ENCODE data around the gene MAN2B1. TPM values are rescaled to one million over a fixed set of nuclear protein-coding genes. Genes with fewer than 3 reads are reported as not detected.

The MAN2B1 gene
- total RNA-seq, 1 donor from 2014 or later = 120 TPM

DNA sequence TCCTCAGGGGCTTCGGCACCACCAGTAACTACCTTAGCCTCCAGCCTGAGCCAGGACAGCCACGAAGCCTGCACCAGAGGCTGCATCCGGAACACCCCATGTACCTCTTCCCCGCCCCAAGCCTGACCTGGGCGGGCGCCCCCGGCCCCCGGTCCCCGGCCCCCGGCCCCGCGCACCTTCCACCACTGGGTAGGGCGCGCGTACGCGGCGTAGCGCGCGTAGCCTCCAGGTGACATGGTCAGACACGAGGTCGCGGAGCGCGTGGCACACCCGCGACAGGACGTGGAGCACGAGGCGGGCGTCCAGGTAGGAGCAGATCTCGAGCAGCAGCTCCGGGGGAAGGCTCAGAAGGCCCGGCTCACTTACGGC lies 29.4 kb upstream of the MAN2B1 start:
- H3K9me3 Mint-ChIP-seq (ENCODE audit: low read depth) = no peaks in the 10 kb centered on the region
- peaks cover 2% of the 10 kb centered on the region for H3K4me1 Mint-ChIP-seq (ENCODE audit: low read depth)

DNA sequence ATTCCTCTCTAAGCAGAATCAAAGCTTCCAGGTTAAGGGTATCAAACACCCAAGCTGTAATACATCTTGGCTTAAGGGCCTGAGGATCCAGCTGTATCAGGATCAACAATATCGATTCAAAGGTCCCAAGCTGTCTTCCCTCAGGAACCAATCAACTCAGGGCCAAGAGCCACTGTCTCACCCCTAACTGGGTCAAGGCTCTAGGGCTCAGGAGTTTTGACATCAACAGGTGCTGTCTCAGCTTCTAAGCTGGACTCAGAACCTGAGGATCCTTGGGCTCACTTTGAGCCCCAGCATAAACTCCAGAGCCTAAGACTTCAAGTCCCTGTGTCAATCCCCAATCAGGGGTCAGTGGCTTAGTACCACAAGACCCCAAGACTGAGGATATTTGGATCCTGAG lies 29.0 kb upstream of the MAN2B1 start:
- H3K27ac Mint-ChIP-seq = no peak overlapping the region

More for the DNA sequence above, 29.4 kb upstream of the MAN2B1 start:
- H3K4me3 Mint-ChIP-seq (ENCODE audit: low read depth) = peak overlapping the region; percentile 86
- H3K27me3 Mint-ChIP-seq = no peaks in the 10 kb centered on the region
- H3K27ac Mint-ChIP-seq = peak overlapping the region; percentile 96
- peaks cover 4% of the 10 kb centered on the region for H3K36me3 Mint-ChIP-seq (ENCODE audit: insufficient read depth)
- TF ChIP-seq, protein P1, sequence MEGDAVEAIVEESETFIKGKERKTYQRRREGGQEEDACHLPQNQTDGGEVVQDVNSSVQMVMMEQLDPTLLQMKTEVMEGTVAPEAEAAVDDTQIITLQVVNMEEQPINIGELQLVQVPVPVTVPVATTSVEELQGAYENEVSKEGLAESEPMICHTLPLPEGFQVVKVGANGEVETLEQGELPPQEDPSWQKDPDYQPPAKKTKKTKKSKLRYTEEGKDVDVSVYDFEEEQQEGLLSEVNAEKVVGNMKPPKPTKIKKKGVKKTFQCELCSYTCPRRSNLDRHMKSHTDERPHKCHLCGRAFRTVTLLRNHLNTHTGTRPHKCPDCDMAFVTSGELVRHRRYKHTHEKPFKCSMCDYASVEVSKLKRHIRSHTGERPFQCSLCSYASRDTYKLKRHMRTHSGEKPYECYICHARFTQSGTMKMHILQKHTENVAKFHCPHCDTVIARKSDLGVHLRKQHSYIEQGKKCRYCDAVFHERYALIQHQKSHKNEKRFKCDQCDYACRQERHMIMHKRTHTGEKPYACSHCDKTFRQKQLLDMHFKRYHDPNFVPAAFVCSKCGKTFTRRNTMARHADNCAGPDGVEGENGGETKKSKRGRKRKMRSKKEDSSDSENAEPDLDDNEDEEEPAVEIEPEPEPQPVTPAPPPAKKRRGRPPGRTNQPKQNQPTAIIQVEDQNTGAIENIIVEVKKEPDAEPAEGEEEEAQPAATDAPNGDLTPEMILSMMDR (IDR thresholded peaks at IDR 0.05; ENCODE audit: unreplicated experiment) = no peak
- DNase-seq (ENCODE audit: low spot score, unreplicated experiment) = no peak

DNA sequence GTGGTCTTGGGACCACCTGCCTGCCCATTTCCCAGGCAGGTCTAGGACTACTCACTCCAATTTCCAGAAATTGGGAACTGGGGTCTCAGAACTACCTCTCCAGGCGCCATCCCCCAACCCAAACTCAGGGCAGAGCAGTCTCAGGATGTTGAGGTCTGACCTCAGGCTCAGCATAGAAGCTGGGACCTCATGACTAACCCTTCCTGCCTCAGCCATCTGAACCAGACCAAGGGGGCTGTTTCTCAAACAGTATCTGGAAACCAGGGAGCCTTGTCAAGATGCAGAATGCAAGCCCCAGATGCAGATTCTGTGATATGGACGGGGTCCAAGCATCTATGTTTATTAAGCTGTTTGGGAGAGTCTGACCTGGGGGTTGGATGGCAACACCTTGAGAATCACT lies 28.6 kb upstream of the MAN2B1 start:
- H3K27me3 Mint-ChIP-seq = no peaks in the 10 kb centered on the region
- H3K4me3 Mint-ChIP-seq (ENCODE audit: low read depth) = peak overlapping the region; percentile 44

More for the DNA sequence above, 29.0 kb upstream of the MAN2B1 start:
- Mint-ChIP-seq H3K4me3 (ENCODE audit: low read depth) (peak overlapping the region; percentile 86), H3K9me3 (ENCODE audit: low read depth) (no peaks in the 10 kb centered on the region), H3K4me1 (ENCODE audit: low read depth) (peaks cover 2% of the 10 kb centered on the region), H3K36me3 (ENCODE audit: insufficient read depth) (peaks cover 4% of the 10 kb centered on the region), H3K27me3 (no peaks in the 10 kb centered on the region)
- DNase-seq (ENCODE audit: low spot score, unreplicated experiment) = no peak
- TF ChIP-seq, protein P1 (IDR thresholded peaks at IDR 0.05; ENCODE audit: unreplicated experiment) = no peak

DNA sequence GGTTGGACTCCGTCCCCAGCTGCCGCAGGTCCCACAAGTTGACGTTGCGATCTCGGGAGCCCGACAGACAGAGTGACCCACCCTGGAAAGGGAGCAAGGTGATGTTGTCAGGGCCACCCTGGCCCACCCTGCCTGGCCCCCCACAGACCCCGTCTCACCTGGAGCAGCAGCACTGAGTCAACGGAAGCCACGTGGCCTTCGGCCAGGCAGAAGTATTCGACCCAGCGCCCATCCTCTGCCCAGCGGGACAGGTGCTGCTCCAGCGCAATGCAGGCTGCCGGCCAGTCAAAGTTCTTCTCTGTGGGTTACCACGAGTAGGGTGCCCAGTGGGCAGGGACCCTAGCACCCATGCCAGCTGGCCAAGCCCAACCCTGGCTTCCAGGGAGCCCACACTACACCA lies 28.1 kb upstream of the MAN2B1 start:
- no peak for DNase-seq (ENCODE audit: low spot score, unreplicated experiment)
- no peak overlapping the region for H3K27ac Mint-ChIP-seq
- TF ChIP-seq, protein P1 (IDR thresholded peaks at IDR 0.05; ENCODE audit: unreplicated experiment) = no peak
- no peaks in the 10 kb centered on the region for H3K9me3 Mint-ChIP-seq (ENCODE audit: low read depth)
- H3K36me3 Mint-ChIP-seq (ENCODE audit: insufficient read depth) = peaks cover 4% of the 10 kb centered on the region
- peaks cover 2% of the 10 kb centered on the region for H3K4me1 Mint-ChIP-seq (ENCODE audit: low read depth)
- H3K27me3 Mint-ChIP-seq = no peaks in the 10 kb centered on the region
- H3K4me3 Mint-ChIP-seq (ENCODE audit: low read depth) = peak overlapping the region; percentile 44

More for the DNA sequence above, 28.6 kb upstream of the MAN2B1 start:
- no peak for DNase-seq (ENCODE audit: low spot score, unreplicated experiment)
- Mint-ChIP-seq H3K27ac (no peak overlapping the region), H3K36me3 (ENCODE audit: insufficient read depth) (peaks cover 4% of the 10 kb centered on the region), H3K9me3 (ENCODE audit: low read depth) (no peaks in the 10 kb centered on the region), H3K4me1 (ENCODE audit: low read depth) (peaks cover 2% of the 10 kb centered on the region)
- TF ChIP-seq, protein P1 (IDR thresholded peaks at IDR 0.05; ENCODE audit: unreplicated experiment) = no peak

DNA sequence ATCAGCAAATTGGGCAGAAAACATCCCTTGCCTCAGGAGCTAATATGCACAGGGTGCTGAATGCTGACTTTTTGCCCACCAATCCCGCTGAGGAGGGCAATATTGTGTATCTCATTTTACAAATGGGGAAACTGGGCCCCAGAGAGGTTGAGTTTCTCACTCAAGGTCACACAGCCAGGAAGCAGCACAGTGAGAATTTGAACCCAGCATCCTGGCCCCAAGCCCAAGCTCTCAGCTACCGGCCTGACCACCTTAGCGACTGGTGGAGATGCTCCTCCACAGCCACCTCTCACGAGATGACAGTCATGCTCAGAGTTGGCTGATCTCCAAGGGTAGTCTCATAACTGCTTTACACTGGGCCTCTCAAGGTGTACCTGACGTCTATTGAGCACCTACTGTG lies 26.4 kb upstream of the MAN2B1 start:
- H3K4me3 Mint-ChIP-seq (ENCODE audit: low read depth) = no peak overlapping the region
- H3K9me3 Mint-ChIP-seq (ENCODE audit: low read depth) = no peaks in the 10 kb centered on the region
- no peak for DNase-seq (ENCODE audit: low spot score, unreplicated experiment)
- H3K27me3 Mint-ChIP-seq = no peaks in the 10 kb centered on the region
- H3K27ac Mint-ChIP-seq = no peak overlapping the region
- TF ChIP-seq, protein P1 (IDR thresholded peaks at IDR 0.05; ENCODE audit: unreplicated experiment) = no peak
- no peaks in the 10 kb centered on the region for H3K36me3 Mint-ChIP-seq (ENCODE audit: insufficient read depth)
- peaks cover 2% of the 10 kb centered on the region for H3K4me1 Mint-ChIP-seq (ENCODE audit: low read depth)

Data from progenitor cell of endocrine pancreas (in vitro differentiated cells).